CD1c-positive myeloid dendritic cell (primary cell): ENCODE results near the gene SEMA6A.

Experiments
- DNase-seq: peaks from one replicate; pipeline ENCODE4 v3.0.0-alpha.2; 2016; ENCODE audit errors: extremely low spot score

The SEMA6A gene

GRCh38 chr5:116574367-116575325 is at the start of gene SEMA6A:
TSS of gene SEMA6A (minus strand) at chr5:116574823. CDS start at chr5:116504944, 69,879 bp downstream.
- peak; percentile 55 for DNase-seq

- DNase-seq = no peak
Observed at GRCh38 chr5:116622375-116623050, 47.9 kb upstream of the SEMA6A start.

GRCh38 chr5:116621599-116621998 is 47.0 kb upstream of the SEMA6A start:
- DNase-seq = no peak

GRCh38 chr5:116616876-116617275 is 42.3 kb upstream of the SEMA6A start:
- no peak for DNase-seq

GRCh38 chr5:116614603-116614920 is 39.9 kb upstream of the SEMA6A start:
- DNase-seq = no peak

GRCh38 chr5:116613445-116613844 is 38.8 kb upstream of the SEMA6A start:
- DNase-seq = no peak

GRCh38 chr5:116612431-116612830 is 37.8 kb upstream of the SEMA6A start:
- no peak for DNase-seq

GRCh38 chr5:116605310-116606070 is 30.9 kb upstream of the SEMA6A start:
- DNase-seq = no peak

GRCh38 chr5:116604805-116605204 is 30.2 kb upstream of the SEMA6A start:
- DNase-seq = no peak

GRCh38 chr5:116600876-116601275 is 26.3 kb upstream of the SEMA6A start:
- DNase-seq = no peak

GRCh38 chr5:116598911-116599310 is 24.3 kb upstream of the SEMA6A start:
- DNase-seq = no peak

GRCh38 chr5:116595498-116595897 is 20.9 kb upstream of the SEMA6A start:
- DNase-seq = no peak

- DNase-seq = no peak
Observed at GRCh38 chr5:116593340-116593739, 18.7 kb upstream of the SEMA6A start.

GRCh38 chr5:116585227-116585626 is 10.6 kb upstream of the SEMA6A start:
- no peak for DNase-seq

GRCh38 chr5:116583862-116584222 is 9.2 kb upstream of the SEMA6A start:
- no peak for DNase-seq

- DNase-seq = no peak
Observed at GRCh38 chr5:116583085-116583861, 8.7 kb upstream of the SEMA6A start.

GRCh38 chr5:116581910-116582309 is 7.3 kb upstream of the SEMA6A start:
- no peak for DNase-seq

GRCh38 chr5:116579144-116579543 is 4.5 kb upstream of the SEMA6A start:
- no peak for DNase-seq

GRCh38 chr5:116578676-116579075 is 4.1 kb upstream of the SEMA6A start:
- DNase-seq = no peak

- no peak for DNase-seq
Observed at GRCh38 chr5:116577064-116577788, 2.6 kb upstream of the SEMA6A start.
